GM19438 (cell line): Measurements from ENCODE around the gene EEF2K.
A peak's percentile ranks its signal among the peaks of the same experiment; 100 is the strongest.
"Not testable (repeated sequence)": the region's sequence is repeated elsewhere in the genome, so short reads cannot be mapped to it uniquely, and the experiment has no call there.

Source experiments
- ATAC-seq: cut with Tn5 transposase; IDR thresholded peaks from one replicate; pipeline ENCODE4 v1.9.1; 2021; ENCODE audit warnings: low read depth; ENCODE audit not compliant: unreplicated experiment

Gene EEF2K

GRCh38 chr16:22284637-22285036 is 78.6 kb downstream of the EEF2K start:
- no peak for ATAC-seq

GRCh38 chr16:22285080-22285479 is 79.0 kb downstream of the EEF2K start:
- no peak for ATAC-seq

- no peak for ATAC-seq
Observed at GRCh38 chr16:22291020-22291419, 84.9 kb downstream of the EEF2K start.

- ATAC-seq = no peak
Observed at GRCh38 chr16:22291860-22292318, 85.8 kb downstream of the EEF2K start.

GRCh38 chr16:22292320-22292719 is 86.2 kb downstream of the EEF2K start:
- no peak for ATAC-seq

GRCh38 chr16:22293137-22294106 is 87.3 kb downstream of the EEF2K start:
- ATAC-seq = no peak

- ATAC-seq = no peak
Observed at GRCh38 chr16:22296225-22297113, 90.4 kb downstream of the EEF2K start.

GRCh38 chr16:22297114-22297870 is 91.2 kb downstream of the EEF2K start, which contains the start of gene POLR3E:
TSS of gene POLR3E (plus strand) at chr16:22297409. CDS start at chr16:22302969, 5,560 bp downstream.
- peak; percentile 81 for ATAC-seq

- no peak for ATAC-seq
Observed at GRCh38 chr16:22297871-22298733, 92.0 kb downstream of the EEF2K start.

- no peak for ATAC-seq
Observed at GRCh38 chr16:22299036-22299435, 93.0 kb downstream of the EEF2K start.

- ATAC-seq = no peak
Observed at GRCh38 chr16:22300427-22301071, 94.5 kb downstream of the EEF2K start.

- ATAC-seq = not testable (repeated sequence)
Observed at GRCh38 chr16:22301423-22301822, 95.3 kb downstream of the EEF2K start.

- ATAC-seq = no peak
Observed at GRCh38 chr16:22302776-22303363, 96.8 kb downstream of the EEF2K start.

- ATAC-seq = no peak
Observed at GRCh38 chr16:22304411-22304810, 98.3 kb downstream of the EEF2K start.

- ATAC-seq = no peak
Observed at GRCh38 chr16:22306788-22307187, 100.7 kb downstream of the EEF2K start.

- ATAC-seq = no peak
Observed at GRCh38 chr16:22307838-22308237, 101.8 kb downstream of the EEF2K start.

GRCh38 chr16:22308824-22309520 is 102.9 kb downstream of the EEF2K start:
- ATAC-seq = no peak

- no peak for ATAC-seq
Observed at GRCh38 chr16:22311520-22311919, 105.4 kb downstream of the EEF2K start.
